Trophoblast cell (in vitro differentiated cells and primary cell): ENCODE results near the gene TSSC4.

Source experiments
- DNase-seq, 2 donors: peaks; one replicate each; pipeline ENCODE4 v3.0.0-alpha.2; 2016
- H2AFZ ChIP-seq: 2 replicates; pipeline ENCODE4 v1.6.1; 2013; ENCODE audit warnings: low read length, moderate library complexity, mild to moderate bottlenecking; ENCODE audit not compliant: insufficient read depth, poor library complexity
- H2AK5ac ChIP-seq: 2 replicates; pipeline ENCODE4 v1.6.1; 2013; ENCODE audit warnings: mild to moderate bottlenecking, low read length
- H2BK120ac ChIP-seq: 2 replicates; pipeline ENCODE4 v1.6.1; 2013; ENCODE audit warnings: low read length, mild to moderate bottlenecking, moderate library complexity; ENCODE audit not compliant: insufficient read depth, poor library complexity
- H2BK12ac ChIP-seq: 2 replicates; pipeline ENCODE4 v1.6.1; 2013; ENCODE audit warnings: mild to moderate bottlenecking, low read length, moderate library complexity
- H2BK5ac ChIP-seq: 2 replicates; pipeline ENCODE4 v1.6.1; 2013; ENCODE audit warnings: low read length, low read depth, moderate library complexity, mild to moderate bottlenecking; ENCODE audit not compliant: poor library complexity
- H3K14ac ChIP-seq: 2 replicates; pipeline ENCODE4 v1.6.1; 2013; ENCODE audit warnings: mild to moderate bottlenecking, low read length
- H3K18ac ChIP-seq: 2 replicates; pipeline ENCODE4 v1.6.1; 2013; ENCODE audit warnings: mild to moderate bottlenecking, low read length
- H3K23ac ChIP-seq: 2 replicates; pipeline ENCODE4 v1.6.1; 2013; ENCODE audit warnings: low read length
- H3K27ac ChIP-seq: 2 replicates; pipeline ENCODE4 v1.5.1; 2013; ENCODE audit warnings: low read depth, mild to moderate bottlenecking, inconsistent platforms, low read length, moderate library complexity
- H3K27me3 ChIP-seq: 2 replicates; pipeline ENCODE4 v1.6.1; 2013; ENCODE audit warnings: inconsistent platforms, mild to moderate bottlenecking, low read length, moderate library complexity; ENCODE audit not compliant: insufficient read depth
- H3K36me3 ChIP-seq, 2 experiments: 1 replicate in 1 of 2; 2 replicates in 1 of 2; pipeline ENCODE4 v1.6.1; 2013; ENCODE audit warnings: low read length in 2 of 2, mild to moderate bottlenecking in 2 of 2, moderate library complexity in 1 of 2; ENCODE audit not compliant: insufficient read depth in 2 of 2, control insufficient read depth in 1 of 2
- H3K4ac ChIP-seq: 2 replicates; pipeline ENCODE4 v1.6.1; 2013; ENCODE audit warnings: low read depth, mild to moderate bottlenecking, low read length, moderate library complexity
- H3K4me1 ChIP-seq, 2 experiments: 1 replicate in 1 of 2; 2 replicates in 1 of 2; pipeline ENCODE4 v1.6.1; 2013; ENCODE audit warnings: low read length in 2 of 2, mild to moderate bottlenecking in 2 of 2, moderate library complexity in 1 of 2; ENCODE audit not compliant: insufficient read depth in 2 of 2, control insufficient read depth in 1 of 2
- H3K4me2 ChIP-seq: 2 replicates; pipeline ENCODE4 v1.6.1; 2013; ENCODE audit warnings: inconsistent platforms, mild to moderate bottlenecking, low read length, moderate library complexity
- H3K4me3 ChIP-seq: 2 replicates; pipeline ENCODE4 v1.5.1; 2013; ENCODE audit warnings: mild to moderate bottlenecking, low read depth, low read length, inconsistent platforms
- H3K79me1 ChIP-seq: one replicate; pipeline ENCODE4 v1.6.1; 2013; ENCODE audit warnings: low read length
- H3K79me2 ChIP-seq: 2 replicates; pipeline ENCODE4 v1.6.1; 2013; ENCODE audit warnings: low read length, mild to moderate bottlenecking; ENCODE audit not compliant: control insufficient read depth, insufficient read depth, poor library complexity
- H3K9ac ChIP-seq: 2 replicates; pipeline ENCODE4 v1.6.1; 2013; ENCODE audit warnings: mild to moderate bottlenecking, low read length
- H3K9me3 ChIP-seq: 2 replicates; pipeline ENCODE4 v1.6.1; 2013; ENCODE audit warnings: low read depth, mild to moderate bottlenecking, control low read depth, inconsistent platforms, low read length; ENCODE audit not compliant: insufficient read depth
- H4K12ac ChIP-seq: 2 replicates; pipeline ENCODE4 v1.6.1; 2013; ENCODE audit warnings: low read depth, mild to moderate bottlenecking, low read length, moderate library complexity
- H4K8ac ChIP-seq: 2 replicates; pipeline ENCODE4 v1.6.1; 2013; ENCODE audit warnings: low read depth, mild to moderate bottlenecking, low read length, moderate library complexity
- H4K91ac ChIP-seq: one replicate; pipeline ENCODE4 v1.6.1; 2013; ENCODE audit warnings: low read depth, mild to moderate bottlenecking, low read length, moderate library complexity
- WGBS: extraction: QIAGEN DNeasy Blood & Tissue Kit; methylation state at CpG from one replicate; pipeline ENCODE4 v1.1.7; 2013; ENCODE audit warnings: missing lambda C conversion rate; ENCODE audit not compliant: insufficient read length, insufficient coverage; ENCODE audit errors: extremely low coverage; 5-methylcytosine and 5-hydroxymethylcytosine counted together

Gene TSSC4

GRCh38 chr11:2385156-2386151 is 15.1 kb upstream of the TSSC4 start:
- WGBS = no CpG with 5 or more reads among the region's 48 CpGs

GRCh38 chr11:2386591-2386990 is 14.0 kb upstream of the TSSC4 start:
- H3K4me1 ChIP-seq = peaks cover 2 to 3% of the 10 kb centered on the region in 2 experiments
- no peaks in the 10 kb centered on the region for H3K27me3 ChIP-seq
- H3K9me3 ChIP-seq = peaks cover 5% of the 10 kb centered on the region
- no peak overlapping the region for H2BK120ac ChIP-seq
- H2AK5ac ChIP-seq = no peak overlapping the region
- H3K4ac ChIP-seq = peak overlapping the region; percentile 38
- no peak for DNase-seq
- H3K9ac ChIP-seq = no peak overlapping the region
- no peaks in the 10 kb centered on the region for H3K79me2 ChIP-seq
- H3K18ac ChIP-seq = no peak overlapping the region
- no peak overlapping the region for H3K4me2 ChIP-seq
- H3K36me3 ChIP-seq = peaks cover 17 to 28% of the 10 kb centered on the region in 2 experiments
- no peak overlapping the region for H2BK5ac ChIP-seq
- no CpG with 5 or more reads among the region's 9 CpGs for WGBS
- H4K8ac ChIP-seq = no peak overlapping the region
- H3K23ac ChIP-seq = no peak overlapping the region
- H3K79me1 ChIP-seq = no peaks in the 10 kb centered on the region
- H4K12ac ChIP-seq = no peak overlapping the region
- H4K91ac ChIP-seq = no peak overlapping the region
- no peak overlapping the region for H2AFZ ChIP-seq
- H3K14ac ChIP-seq = no peak overlapping the region
- no peak overlapping the region for H2BK12ac ChIP-seq
- H3K4me3 ChIP-seq = no peak overlapping the region
- H3K27ac ChIP-seq = no peak overlapping the region

More at GRCh38 chr11:2385156-2386151, 15.1 kb upstream of the TSSC4 start:
- Histone ChIP-seq H3K4me2 (no peak overlapping the region), H4K91ac (no peak overlapping the region), H3K9ac (no peak overlapping the region), H3K27ac (no peak overlapping the region), H3K36me3 (peaks cover 12 to 20% of the 10 kb centered on the region in 2 experiments), H3K9me3 (peaks cover 9% of the 10 kb centered on the region), H2BK5ac (no peak overlapping the region), H3K4me3 (no peak overlapping the region), H3K4ac (no peak overlapping the region), H3K27me3 (no peaks in the 10 kb centered on the region), H3K23ac (no peak overlapping the region), H2AFZ (no peak overlapping the region), H3K14ac (no peak overlapping the region), H3K79me2 (peaks cover 2% of the 10 kb centered on the region), H2BK120ac (no peak overlapping the region), H4K12ac (no peak overlapping the region), H3K79me1 (no peaks in the 10 kb centered on the region), H3K18ac (no peak overlapping the region), H2BK12ac (no peak overlapping the region), H2AK5ac (no peak overlapping the region), H4K8ac (no peak overlapping the region), H3K4me1 (peaks cover 0 to 8% of the 10 kb centered on the region in 2 experiments)
- no peak for DNase-seq

GRCh38 chr11:2387266-2387987 is 13.1 kb upstream of the TSSC4 start:
- no CpG with 5 or more reads among the region's 14 CpGs for WGBS

GRCh38 chr11:2388431-2389376 is 11.8 kb upstream of the TSSC4 start:
- no peak overlapping the region for H2AFZ ChIP-seq
- peak overlapping the region; percentile 8 for H3K4ac ChIP-seq
- H4K12ac ChIP-seq = no peak overlapping the region
- no peak overlapping the region for H3K4me3 ChIP-seq
- H3K18ac ChIP-seq = no peak overlapping the region
- H3K27me3 ChIP-seq = no peaks in the 10 kb centered on the region
- WGBS = no CpG with 5 or more reads among the region's 15 CpGs
- H3K23ac ChIP-seq = no peak overlapping the region
- DNase-seq = no peak
- H3K9ac ChIP-seq = peak overlapping the region; percentile 21
- no peak overlapping the region for H3K27ac ChIP-seq
- no peak overlapping the region for H3K14ac ChIP-seq
- peaks cover 3% of the 10 kb centered on the region for H3K9me3 ChIP-seq
- no peak overlapping the region for H4K91ac ChIP-seq
- H3K4me1 ChIP-seq = peaks cover 2 to 3% of the 10 kb centered on the region in 2 experiments
- no peak overlapping the region for H2BK12ac ChIP-seq
- H2BK5ac ChIP-seq = no peak overlapping the region
- no peaks in the 10 kb centered on the region for H3K79me1 ChIP-seq
- H3K4me2 ChIP-seq = no peak overlapping the region
- H3K36me3 ChIP-seq = peaks cover 33 to 43% of the 10 kb centered on the region in 2 experiments
- H2AK5ac ChIP-seq = no peak overlapping the region
- no peak overlapping the region for H4K8ac ChIP-seq
- no peak overlapping the region for H2BK120ac ChIP-seq
- no peaks in the 10 kb centered on the region for H3K79me2 ChIP-seq

More at GRCh38 chr11:2387266-2387987, 13.1 kb upstream of the TSSC4 start:
- DNase-seq = no peak
- Histone ChIP-seq H2BK120ac (no peak overlapping the region), H4K91ac (no peak overlapping the region), H3K36me3 (peaks cover 25 to 35% of the 10 kb centered on the region in 2 experiments), H3K4me1 (peaks cover 2 to 3% of the 10 kb centered on the region in 2 experiments), H3K27ac (no peak overlapping the region), H4K8ac (no peak overlapping the region), H3K4me3 (no peak overlapping the region), H4K12ac (no peak overlapping the region), H3K27me3 (no peaks in the 10 kb centered on the region), H3K9ac (no peak overlapping the region), H2BK12ac (no peak overlapping the region), H2BK5ac (no peak overlapping the region), H3K79me1 (no peaks in the 10 kb centered on the region), H3K79me2 (no peaks in the 10 kb centered on the region), H2AK5ac (no peak overlapping the region), H3K23ac (no peak overlapping the region), H3K4ac (peak overlapping the region; percentile 53), H3K9me3 (peaks cover 4% of the 10 kb centered on the region), H2AFZ (no peak overlapping the region), H3K4me2 (no peak overlapping the region), H3K18ac (no peak overlapping the region), H3K14ac (no peak overlapping the region)
